ENCODE results near the gene PYDC1.

PYDC1 gene

DNA sequence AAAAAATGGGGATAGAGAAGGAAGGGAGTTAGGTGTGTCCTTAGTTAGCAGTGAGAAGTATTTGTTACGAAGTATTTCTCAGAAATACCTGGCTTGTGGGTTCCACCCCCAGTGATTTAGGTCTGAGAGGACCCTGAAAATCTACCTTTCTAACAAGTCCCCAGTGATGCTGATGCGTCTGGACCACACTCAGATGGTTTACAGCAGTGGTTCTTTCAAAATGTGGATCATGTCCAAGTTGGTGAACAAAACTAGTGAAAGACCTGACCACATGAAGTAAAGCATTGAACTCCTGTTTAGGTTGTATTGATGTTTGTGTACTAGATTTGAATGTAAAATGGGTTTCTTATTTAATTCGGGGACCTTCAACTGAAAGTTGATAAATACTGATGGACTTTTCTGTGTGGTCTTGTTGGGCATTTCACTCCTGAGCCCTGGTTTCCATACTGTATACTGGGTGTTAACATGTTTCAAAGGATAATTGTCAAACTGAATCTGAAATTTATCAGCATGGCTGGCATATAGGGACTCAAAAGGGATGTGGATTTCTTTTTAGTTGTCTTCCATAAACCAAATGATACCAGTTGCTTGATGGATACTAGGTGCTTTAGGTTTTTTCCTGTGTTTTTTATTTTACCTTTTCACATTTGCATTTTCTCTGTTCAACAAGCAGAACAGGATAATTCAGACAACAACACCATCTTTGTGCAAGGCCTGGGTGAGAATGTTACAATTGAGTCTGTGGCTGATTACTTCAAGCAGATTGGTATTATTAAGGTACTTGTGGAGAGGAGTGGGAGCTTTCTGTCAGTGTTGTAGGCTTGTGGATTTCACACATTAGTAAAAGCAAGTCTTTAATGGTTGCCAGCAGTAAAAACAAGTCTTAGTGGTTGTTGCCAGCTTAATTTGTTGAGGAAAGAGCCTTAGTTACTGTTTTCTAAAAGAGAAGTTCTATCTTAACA, 28.2 kb downstream of the PYDC1 start:
- TF ChIP-seq, protein P1, sequence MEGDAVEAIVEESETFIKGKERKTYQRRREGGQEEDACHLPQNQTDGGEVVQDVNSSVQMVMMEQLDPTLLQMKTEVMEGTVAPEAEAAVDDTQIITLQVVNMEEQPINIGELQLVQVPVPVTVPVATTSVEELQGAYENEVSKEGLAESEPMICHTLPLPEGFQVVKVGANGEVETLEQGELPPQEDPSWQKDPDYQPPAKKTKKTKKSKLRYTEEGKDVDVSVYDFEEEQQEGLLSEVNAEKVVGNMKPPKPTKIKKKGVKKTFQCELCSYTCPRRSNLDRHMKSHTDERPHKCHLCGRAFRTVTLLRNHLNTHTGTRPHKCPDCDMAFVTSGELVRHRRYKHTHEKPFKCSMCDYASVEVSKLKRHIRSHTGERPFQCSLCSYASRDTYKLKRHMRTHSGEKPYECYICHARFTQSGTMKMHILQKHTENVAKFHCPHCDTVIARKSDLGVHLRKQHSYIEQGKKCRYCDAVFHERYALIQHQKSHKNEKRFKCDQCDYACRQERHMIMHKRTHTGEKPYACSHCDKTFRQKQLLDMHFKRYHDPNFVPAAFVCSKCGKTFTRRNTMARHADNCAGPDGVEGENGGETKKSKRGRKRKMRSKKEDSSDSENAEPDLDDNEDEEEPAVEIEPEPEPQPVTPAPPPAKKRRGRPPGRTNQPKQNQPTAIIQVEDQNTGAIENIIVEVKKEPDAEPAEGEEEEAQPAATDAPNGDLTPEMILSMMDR (IDR thresholded peaks at IDR 0.05): no peak

DNA sequence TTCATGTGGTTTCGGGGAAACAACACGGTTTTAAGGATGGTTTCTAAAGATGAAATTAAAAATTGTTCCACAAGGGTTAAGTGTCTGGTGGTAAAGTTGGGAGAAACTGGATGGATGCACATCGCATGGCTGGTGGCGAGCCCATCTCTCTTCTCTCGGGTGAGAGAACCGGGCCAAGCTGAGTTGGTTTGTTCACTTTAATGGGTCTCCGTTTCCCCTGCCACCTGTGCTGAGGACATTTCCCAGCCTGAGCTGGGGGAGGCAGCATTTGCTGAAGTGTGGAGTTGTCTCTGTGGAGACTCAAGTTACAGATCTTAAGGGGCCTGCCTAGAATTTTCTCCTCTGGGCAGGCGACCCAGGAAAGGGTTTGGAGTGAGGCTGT, 29.1 kb downstream of the PYDC1 start:
- TF ChIP-seq, protein P1 (IDR thresholded peaks at IDR 0.05): no peak

- TF ChIP-seq, protein P1 (IDR thresholded peaks at IDR 0.05): no peak
Observed at GRCh38 chr16:31186930-31187807, 29.8 kb downstream of the PYDC1 start.

- TF ChIP-seq, protein P1 (IDR thresholded peaks at IDR 0.05): no peak
Observed at GRCh38 chr16:31186176-31186575, 30.8 kb downstream of the PYDC1 start.

DNA sequence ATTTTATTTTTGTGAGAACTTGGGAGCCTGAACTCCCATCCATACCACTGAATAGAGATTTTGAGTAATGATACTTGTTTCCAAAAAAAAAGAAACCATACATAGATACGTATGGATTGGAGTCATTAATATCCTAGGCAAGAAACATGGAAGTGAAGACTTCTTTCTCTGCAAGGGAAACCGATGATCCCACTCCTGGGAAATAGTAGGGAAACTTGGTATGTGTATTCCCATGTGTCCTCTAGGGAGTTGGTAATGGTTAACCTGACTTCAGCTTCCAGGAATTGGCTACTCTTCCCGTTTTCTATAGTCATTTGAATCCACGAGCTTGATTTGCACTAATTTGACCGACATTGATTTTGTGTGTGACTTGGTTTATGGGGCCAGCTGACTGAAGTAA, 31.6 kb downstream of the PYDC1 start:
- TF ChIP-seq, protein P1 (IDR thresholded peaks at IDR 0.05): no peak

- TF ChIP-seq, protein P1 (IDR thresholded peaks at IDR 0.05): no peak
Observed at GRCh38 chr16:31184888-31185287, 32.0 kb downstream of the PYDC1 start.

Measured in LNCAP (cell line).